Activated B cell treated with CpG ODN at 0.5 μM for 24 hours (primary cell): ENCODE measurements around the gene ZDHHC11. TPM values are rescaled to one million over a fixed set of nuclear protein-coding genes. Genes with fewer than 3 reads are reported as not detected.
"Not testable (repeated sequence)": the region's sequence is repeated elsewhere in the genome, so short reads cannot be mapped to it uniquely, and the experiment has no call there.

Experiments
- ATAC-seq: fragments of 200-7000 bp; cut with Tn5 transposase; one replicate; pipeline ENCODE4 v1.10.0; 2021; ENCODE audit warnings: low read depth, mild to moderate bottlenecking, moderate library complexity
- CTCF ChIA-PET: fragments of 350-600 bp; sonication (Branson Sonifier 250); formaldehyde crosslinking; loops from one replicate; lab custom pipeline; 2021; ENCODE audit warnings: antibody characterized with exemption; lab: Charles Lee
- POLR2A ChIA-PET: fragments of 350-600 bp; sonication (Branson Sonifier 250); formaldehyde crosslinking; loops from one replicate; lab custom pipeline; 2021; ENCODE audit warnings: antibody characterized with exemption; lab: Charles Lee
- DNase-seq: peaks from one replicate; pipeline ENCODE4 v3.0.0; 2022
- H3K27ac Mint-ChIP-seq: one replicate; pipeline ENCODE4 v1.8.0; 2020; ENCODE audit warnings: mixed read lengths
- H3K27me3 Mint-ChIP-seq: one replicate; pipeline ENCODE4 v1.8.0; 2021; ENCODE audit warnings: mixed read lengths
- H3K36me3 Mint-ChIP-seq: one replicate; pipeline ENCODE4 v1.8.0; 2021; ENCODE audit warnings: low read depth, mixed read lengths
- H3K4me1 Mint-ChIP-seq: one replicate; pipeline ENCODE4 v1.8.0; 2021; ENCODE audit warnings: mixed read lengths
- H3K4me3 Mint-ChIP-seq: one replicate; pipeline ENCODE4 v1.8.0; 2020; ENCODE audit warnings: mild to moderate bottlenecking, mixed read lengths
- H3K9me3 Mint-ChIP-seq: one replicate; pipeline ENCODE4 v1.8.0; 2020; ENCODE audit warnings: mixed read lengths
- CTCF ChIP-seq: fragments of 200-600 bp; IDR thresholded peaks from one replicate; pipeline ENCODE4 v1.8.0; 2022; ENCODE audit warnings: antibody characterized with exemption, mild to moderate bottlenecking
- intact Hi-C: fragments of 100-400 bp; cut with micrococcal nuclease; formaldehyde crosslinking; loops from one replicate; pipeline ENCODE4 v1.15.1; 2024
- total RNA-seq: library from RNA; stranded (reverse); gene quantifications from 2 replicates; pipeline ENCODE4 v1.2.3, GENCODE V29; 2022

ZDHHC11 gene
- total RNA-seq, 1 donor from 2014 or later = 1.6 TPM

- POLR2A ChIA-PET, DNase-seq, H3K36me3 Mint-ChIP-seq, ATAC-seq, H3K9me3 Mint-ChIP-seq, H3K4me3 Mint-ChIP-seq, H3K4me1 Mint-ChIP-seq, H3K27ac Mint-ChIP-seq, CTCF ChIA-PET, intact Hi-C loops, H3K27me3 Mint-ChIP-seq: not testable (repeated sequence)
These were observed 71.8 kb downstream of the ZDHHC11 start for GRCh38 chr5:778967-779366.

GRCh38 chr5:778421-778820 lies 72.4 kb downstream of the ZDHHC11 start:
- H3K36me3 Mint-ChIP-seq, H3K4me3 Mint-ChIP-seq, H3K9me3 Mint-ChIP-seq, H3K27ac Mint-ChIP-seq, DNase-seq, POLR2A ChIA-PET, ATAC-seq, intact Hi-C loops, H3K4me1 Mint-ChIP-seq, CTCF ChIA-PET, H3K27me3 Mint-ChIP-seq: not testable (repeated sequence)

GRCh38 chr5:777756-778161 lies 73.0 kb downstream of the ZDHHC11 start:
- POLR2A ChIA-PET = no interaction called here
- Mint-ChIP-seq H3K27ac (no peak overlapping the region), H3K4me3 (no peak overlapping the region), H3K36me3 (no peaks in the 10 kb centered on the region), H3K4me1 (no peaks in the 10 kb centered on the region), H3K9me3 (no peaks in the 10 kb centered on the region), H3K27me3 (peaks cover 8% of the 10 kb centered on the region)
- TF ChIP-seq CTCF = no peak
- CTCF ChIA-PET = no interaction called here
- DNase-seq (no peak), ATAC-seq (no peak)
- intact Hi-C loops = no loop called here

GRCh38 chr5:776862-777711 lies 73.7 kb downstream of the ZDHHC11 start:
- DNase-seq = peak; percentile 13

GRCh38 chr5:775961-776861 lies 74.6 kb downstream of the ZDHHC11 start:
- TF ChIP-seq CTCF = no peak
- no peaks in the 10 kb centered on the region for H3K9me3 Mint-ChIP-seq
- ATAC-seq (no peak), DNase-seq (peak; percentile 9)
- no peak overlapping the region for H3K27ac Mint-ChIP-seq
- CTCF ChIA-PET = no interaction called here
- POLR2A ChIA-PET = no interaction called here
- intact Hi-C loops = no loop called here
- H3K4me1 Mint-ChIP-seq = no peaks in the 10 kb centered on the region
- peaks cover 10% of the 10 kb centered on the region for H3K27me3 Mint-ChIP-seq
- H3K36me3 Mint-ChIP-seq = no peaks in the 10 kb centered on the region
- no peak overlapping the region for H3K4me3 Mint-ChIP-seq

More at GRCh38 chr5:776862-777711, 73.7 kb downstream of the ZDHHC11 start:
- peaks cover 8% of the 10 kb centered on the region for H3K27me3 Mint-ChIP-seq
- ChIA-PET POLR2A (no interaction called here), CTCF (no interaction called here)
- no peaks in the 10 kb centered on the region for H3K4me1 Mint-ChIP-seq
- H3K9me3 Mint-ChIP-seq = no peaks in the 10 kb centered on the region
- no peak for TF ChIP-seq CTCF
- no peak overlapping the region for H3K4me3 Mint-ChIP-seq
- no peak for ATAC-seq
- no peaks in the 10 kb centered on the region for H3K36me3 Mint-ChIP-seq
- no peak overlapping the region for H3K27ac Mint-ChIP-seq
- intact Hi-C loops = no loop called here

- CTCF ChIA-PET, H3K4me3 Mint-ChIP-seq, H3K36me3 Mint-ChIP-seq, H3K9me3 Mint-ChIP-seq, intact Hi-C loops, H3K27ac Mint-ChIP-seq, H3K4me1 Mint-ChIP-seq, DNase-seq, ATAC-seq, POLR2A ChIA-PET: not testable (repeated sequence)
- H3K27me3 Mint-ChIP-seq = peaks cover 10% of the 10 kb centered on the region
These were observed 75.2 kb downstream of the ZDHHC11 start for GRCh38 chr5:775595-775960.

- intact Hi-C loops = not testable (repeated sequence)
These were observed 75.8 kb downstream of the ZDHHC11 start for GRCh38 chr5:774854-775505.

GRCh38 chr5:774304-774703 lies 76.5 kb downstream of the ZDHHC11 start:
- H3K9me3 Mint-ChIP-seq, H3K36me3 Mint-ChIP-seq, H3K4me1 Mint-ChIP-seq, H3K4me3 Mint-ChIP-seq, POLR2A ChIA-PET, intact Hi-C loops, ATAC-seq, H3K27ac Mint-ChIP-seq, CTCF ChIA-PET: not testable (repeated sequence)
- DNase-seq = peak; percentile 7
- peaks cover 10% of the 10 kb centered on the region for H3K27me3 Mint-ChIP-seq

More at GRCh38 chr5:774854-775505, 75.8 kb downstream of the ZDHHC11 start:
- H3K36me3 Mint-ChIP-seq, H3K4me1 Mint-ChIP-seq, POLR2A ChIA-PET, H3K4me3 Mint-ChIP-seq, H3K27ac Mint-ChIP-seq, ATAC-seq, CTCF ChIA-PET, H3K9me3 Mint-ChIP-seq: not testable (repeated sequence)
- H3K27me3 Mint-ChIP-seq = peaks cover 10% of the 10 kb centered on the region
- peak; percentile 9 for DNase-seq
